GM21528 (cell line): ENCODE measurements around the gene CDK12.

Source experiments
- ATAC-seq: cut with Tn5 transposase; IDR thresholded peaks from one replicate; pipeline ENCODE4 v1.9.1; 2021; ENCODE audit warnings: mild to moderate bottlenecking, moderate library complexity; ENCODE audit not compliant: unreplicated experiment, low FRiP score

CDK12 gene

GRCh38 chr17:39547713-39548478 is 86.6 kb downstream of the CDK12 start:
- no peak for ATAC-seq

DNA sequence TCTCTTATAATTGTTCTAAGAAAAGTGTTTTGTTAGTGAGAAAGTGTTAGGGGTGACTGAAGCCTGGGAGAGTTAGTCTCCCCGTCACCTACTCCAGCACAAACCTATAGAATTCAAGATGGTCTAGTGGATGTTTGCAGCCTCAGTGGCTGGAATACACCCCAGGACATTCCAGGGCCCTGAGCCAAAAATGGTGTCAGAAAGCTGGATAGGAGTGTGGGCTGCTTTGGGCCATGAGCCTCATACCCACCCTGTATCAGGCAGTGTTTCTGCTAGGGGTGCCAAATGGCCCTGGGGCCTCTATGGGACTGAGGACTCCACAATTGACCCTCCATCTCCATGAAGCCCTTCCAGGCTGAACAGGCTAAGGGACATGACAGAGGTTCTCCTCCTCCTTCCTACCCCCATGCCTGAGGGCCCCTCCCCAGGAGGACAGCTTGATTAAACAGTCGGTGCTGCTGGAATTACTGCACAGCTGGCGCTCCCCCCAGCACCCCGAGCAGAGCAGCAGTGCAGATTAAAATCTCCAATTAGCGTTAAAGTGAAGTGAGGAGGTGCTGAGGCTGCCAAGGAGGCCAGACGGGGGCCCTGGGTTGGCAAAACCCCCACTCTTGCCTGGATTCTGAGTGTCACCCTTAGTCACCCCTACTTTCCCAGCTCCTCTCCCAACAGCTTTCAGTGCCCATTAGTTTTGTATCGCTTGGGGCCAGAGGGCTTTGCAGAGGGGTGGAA is 87.4 kb downstream of the CDK12 start:
- ATAC-seq = no peak

DNA sequence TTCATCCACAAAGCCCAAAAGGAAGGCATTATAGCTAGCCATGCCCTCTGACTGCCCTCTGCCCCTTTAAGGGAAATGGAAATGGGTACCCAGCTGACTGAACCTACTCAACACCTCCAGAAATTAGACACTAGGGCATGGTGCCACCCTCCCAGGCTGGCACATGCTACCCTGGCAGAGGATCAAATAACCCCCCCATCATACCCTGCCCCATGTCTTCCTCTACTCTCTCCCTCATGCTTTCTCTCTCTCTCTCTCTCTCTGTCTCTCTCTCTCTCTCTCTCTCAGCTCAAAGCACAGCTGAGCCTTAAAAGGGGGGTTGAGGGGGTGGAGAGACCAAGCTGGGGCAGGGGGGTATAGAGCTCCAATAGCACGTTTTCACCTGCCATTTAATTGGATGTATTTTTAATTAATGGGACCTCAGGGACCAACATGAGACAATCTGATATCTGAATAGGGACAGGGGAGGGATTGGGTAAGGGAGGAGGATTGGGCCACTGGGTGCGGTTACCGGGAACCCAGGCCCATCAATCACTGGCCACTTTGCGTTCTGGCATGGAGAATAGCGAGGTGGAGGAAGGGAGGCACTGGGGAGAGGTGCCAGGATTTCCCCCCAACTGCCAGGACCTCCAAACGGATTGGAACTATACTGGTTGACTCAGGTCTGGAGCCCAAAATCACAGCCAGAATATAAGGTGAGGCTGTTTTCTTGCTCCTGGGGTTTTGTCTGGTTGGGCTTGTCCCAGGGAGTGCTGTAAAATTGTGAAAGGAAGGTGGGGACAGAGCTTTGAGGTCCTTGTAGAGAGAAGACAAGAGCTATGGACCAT is 88.7 kb downstream of the CDK12 start:
- no peak for ATAC-seq

DNA sequence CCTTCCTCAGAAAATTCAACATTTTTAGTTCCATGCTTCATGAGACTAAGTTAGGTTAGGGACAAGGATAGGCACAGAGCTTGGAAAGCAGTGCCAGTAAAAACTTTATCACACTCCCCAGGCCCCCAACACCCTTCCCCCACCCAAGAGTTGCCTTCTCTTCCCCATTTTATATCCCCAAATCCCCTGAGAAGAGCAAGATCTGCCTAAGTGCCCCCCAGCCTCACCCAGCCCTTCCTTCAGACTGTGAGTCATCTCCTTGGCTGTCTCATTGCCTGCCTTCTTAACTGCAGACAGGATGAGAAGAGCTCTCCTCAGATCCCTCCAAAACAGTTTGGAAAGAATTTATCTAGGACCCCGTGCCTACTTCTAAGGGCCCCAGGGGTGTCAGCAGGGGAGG is 90.6 kb downstream of the CDK12 start:
- no peak for ATAC-seq

GRCh38 chr17:39553341-39553945 is 92.2 kb downstream of the CDK12 start:
- ATAC-seq = no peak

DNA sequence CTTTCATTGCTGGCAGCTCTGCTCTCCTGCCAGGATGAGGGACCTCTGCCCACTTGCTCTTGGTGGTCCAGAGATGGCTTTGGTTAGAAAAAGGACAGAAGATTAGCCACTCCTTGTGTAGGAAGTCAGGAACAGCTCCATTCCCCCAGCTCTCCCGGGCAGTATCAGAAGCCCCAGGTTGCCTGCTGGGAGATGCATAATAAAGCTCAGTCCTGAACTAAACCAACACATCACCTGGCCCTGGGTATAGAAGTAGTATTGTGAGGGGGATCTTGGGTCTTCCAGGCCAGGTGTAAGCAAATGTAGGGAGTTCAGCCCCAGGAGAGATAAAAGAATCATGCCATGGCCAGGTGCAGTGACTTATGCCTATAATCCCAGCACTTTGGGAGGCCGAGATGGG is 94.1 kb downstream of the CDK12 start:
- no peak for ATAC-seq

GRCh38 chr17:39556423-39556822 is 95.1 kb downstream of the CDK12 start:
- no peak for ATAC-seq

- ATAC-seq = no peak
These were observed 101.1 kb downstream of the CDK12 start for GRCh38 chr17:39562395-39562794.

- no peak for ATAC-seq
These were observed 101.7 kb downstream of the CDK12 start for GRCh38 chr17:39562976-39563375.

- ATAC-seq = no peak
These were observed 102.2 kb downstream of the CDK12 start for GRCh38 chr17:39563476-39563875.

GRCh38 chr17:39564211-39564848 is 103.0 kb downstream of the CDK12 start:
- ATAC-seq = no peak

DNA sequence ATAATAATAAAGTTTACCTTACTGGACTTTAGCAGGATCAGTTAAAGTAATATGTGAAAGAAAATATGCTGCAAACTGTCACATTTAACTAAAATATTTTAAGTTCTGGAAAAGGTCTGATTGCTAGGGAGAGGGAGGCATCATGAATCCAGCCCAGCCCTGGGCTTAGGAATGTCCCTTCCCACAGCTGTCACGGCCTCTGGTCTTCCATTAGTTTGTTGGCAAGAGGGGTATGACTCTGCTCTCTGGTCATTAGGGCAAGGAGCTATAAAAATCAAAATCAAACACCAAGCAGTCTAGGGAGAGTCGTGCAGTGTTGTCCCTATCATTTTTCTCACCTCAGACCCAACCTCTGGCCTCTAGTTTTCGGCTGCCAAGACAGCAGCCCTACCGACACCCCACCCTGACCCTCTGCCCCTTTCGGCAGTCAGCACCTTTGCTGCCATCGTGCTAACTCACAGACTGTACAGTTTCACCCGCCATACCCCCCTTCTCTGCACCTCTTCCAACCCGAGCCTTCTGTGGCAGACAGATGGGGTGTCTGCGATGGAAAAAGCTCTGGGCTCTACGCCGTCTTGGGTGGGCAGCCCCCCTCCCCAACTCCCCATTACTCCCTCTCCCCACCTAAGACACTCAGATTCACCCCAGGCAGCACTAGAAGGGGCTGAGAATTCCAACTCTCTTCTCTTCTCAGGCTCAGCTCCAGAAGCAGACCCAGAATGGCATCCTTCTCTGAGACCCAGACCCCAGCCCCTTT is 105.0 kb downstream of the CDK12 start:
- no peak for ATAC-seq

- ATAC-seq = no peak
These were observed 107.4 kb downstream of the CDK12 start for GRCh38 chr17:39568702-39569101.

DNA sequence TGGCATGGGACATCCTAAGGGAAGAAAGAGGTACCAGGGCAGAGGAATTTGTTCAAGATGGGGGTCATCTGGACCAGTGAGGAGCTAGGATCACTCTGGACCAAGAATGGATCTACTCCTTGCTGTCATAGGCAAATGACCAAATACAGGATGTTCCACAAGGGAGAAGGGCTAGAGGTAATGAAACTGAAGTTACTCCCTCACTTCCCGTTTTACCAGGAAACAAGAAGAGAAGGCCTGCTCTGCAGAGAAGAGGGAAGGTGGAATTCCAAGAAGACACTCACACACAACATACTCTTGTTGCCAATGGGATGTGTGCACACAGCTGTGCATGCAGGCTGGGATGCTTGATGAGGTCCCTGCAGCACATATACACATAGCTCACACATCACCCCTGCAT is 107.8 kb downstream of the CDK12 start:
- ATAC-seq = no peak

DNA sequence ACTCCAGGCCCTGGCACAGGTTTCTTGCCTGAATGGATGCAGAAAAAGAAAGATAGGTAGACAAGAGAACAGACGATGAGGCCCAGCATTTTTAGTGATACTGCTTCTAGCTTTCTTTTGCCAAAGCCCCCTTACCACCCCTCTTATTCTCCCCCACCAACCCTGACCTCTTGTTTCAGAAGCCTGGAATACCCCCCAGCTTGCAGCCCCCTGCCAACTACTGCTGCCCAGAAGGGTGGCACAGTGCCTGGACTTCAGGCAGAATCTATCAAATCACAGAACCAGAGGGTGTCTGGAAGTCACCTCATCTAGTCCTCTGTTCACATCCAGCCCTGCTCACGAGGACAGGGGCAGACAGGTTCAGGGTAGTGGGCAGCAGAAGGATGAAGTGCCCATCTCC is 110.8 kb downstream of the CDK12 start:
- no peak for ATAC-seq

- no peak for ATAC-seq
These were observed 112.4 kb downstream of the CDK12 start for GRCh38 chr17:39573447-39574298.

DNA sequence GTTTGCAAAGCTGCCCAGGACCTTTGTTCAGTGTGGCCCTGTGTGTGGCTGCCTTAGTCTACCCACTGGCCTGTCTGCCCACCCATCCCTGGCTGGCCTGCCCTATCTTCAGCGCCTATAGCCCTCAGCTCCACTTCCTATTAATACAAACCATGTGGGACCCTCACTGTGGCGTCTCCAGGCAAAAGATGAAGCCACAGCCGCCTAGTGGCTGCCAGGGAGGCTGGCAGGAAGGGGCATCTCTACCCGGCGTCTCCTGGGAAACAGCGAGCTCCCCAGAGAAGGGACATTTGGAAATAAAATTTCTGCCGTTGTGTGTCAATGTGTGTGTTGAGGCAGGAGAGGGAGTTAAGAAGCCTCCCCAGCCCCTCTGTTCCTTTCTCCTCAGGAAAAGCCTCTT is 114.9 kb downstream of the CDK12 start:
- ATAC-seq = no peak

DNA sequence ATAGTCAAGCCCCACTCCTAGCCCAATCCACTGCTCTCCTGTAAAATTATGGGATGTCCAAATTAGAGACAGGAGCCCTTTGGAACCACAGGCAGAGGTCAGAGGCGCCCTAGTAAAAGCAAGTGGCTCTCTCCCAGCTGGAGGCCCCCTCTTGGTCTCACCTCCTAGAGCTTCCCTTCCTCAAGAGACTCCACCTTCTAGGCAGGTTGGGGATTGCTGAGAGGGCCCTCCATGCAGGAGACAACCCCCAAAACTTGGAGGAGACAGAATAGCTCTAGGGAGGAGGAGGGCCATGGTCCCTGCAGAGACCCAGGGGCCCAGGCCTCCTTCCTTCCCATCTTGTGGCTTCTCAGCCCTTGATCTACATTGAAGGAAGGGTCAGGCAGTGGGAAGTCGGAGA is 117.0 kb downstream of the CDK12 start:
- ATAC-seq = no peak
